Activated naive CD4-positive, alpha-beta T cell (primary cell): ENCODE results near the gene CDK5RAP2.

Source experiments
- DNase-seq, 4 experiments: peaks; one replicate each; lab custom pipeline; 2025; lab: John Stamatoyannopoulos, UW

CDK5RAP2 gene

GRCh38 chr9:120351106-120351505 lies 228.9 kb downstream of the CDK5RAP2 start:
- DNase-seq: no peak

- DNase-seq: no peak
Observed at GRCh38 chr9:120350596-120350995, 229.4 kb downstream of the CDK5RAP2 start.

- DNase-seq: no peak
Observed at GRCh38 chr9:120348951-120349429, 231.0 kb downstream of the CDK5RAP2 start.

- DNase-seq: no peak
Observed at GRCh38 chr9:120345379-120345778, 234.6 kb downstream of the CDK5RAP2 start.

GRCh38 chr9:120344230-120344629 lies 235.7 kb downstream of the CDK5RAP2 start:
- no peak for DNase-seq

GRCh38 chr9:120343416-120343815 lies 236.6 kb downstream of the CDK5RAP2 start:
- no peak for DNase-seq
